GM19351 (cell line): ENCODE measurements around the gene ANKRD33.

ENCODE experiments used
- ATAC-seq: cut with Tn5 transposase; IDR thresholded peaks from one replicate; pipeline ENCODE4 v1.9.1; 2021; ENCODE audit warnings: mild to moderate bottlenecking, moderate library complexity; ENCODE audit not compliant: unreplicated experiment

ANKRD33 gene, protein sequence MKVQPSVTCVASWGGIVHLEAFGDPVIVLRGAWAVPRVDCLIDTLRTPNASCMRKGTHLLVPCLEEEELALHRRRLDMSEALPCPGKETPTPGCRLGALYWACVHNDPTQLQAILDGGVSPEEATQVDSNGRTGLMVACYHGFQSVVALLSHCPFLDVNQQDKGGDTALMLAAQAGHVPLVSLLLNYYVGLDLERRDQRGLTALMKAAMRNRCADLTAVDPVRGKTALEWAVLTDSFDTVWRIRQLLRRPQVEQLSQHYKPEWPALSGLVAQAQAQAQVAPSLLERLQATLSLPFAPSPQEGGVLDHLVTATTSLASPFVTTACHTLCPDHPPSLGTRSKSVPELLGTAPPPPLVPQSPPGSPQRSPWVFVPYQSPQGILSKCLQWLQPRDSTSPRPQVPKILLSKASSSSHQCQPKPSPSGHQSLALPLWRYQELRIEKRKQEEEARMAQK

DNA sequence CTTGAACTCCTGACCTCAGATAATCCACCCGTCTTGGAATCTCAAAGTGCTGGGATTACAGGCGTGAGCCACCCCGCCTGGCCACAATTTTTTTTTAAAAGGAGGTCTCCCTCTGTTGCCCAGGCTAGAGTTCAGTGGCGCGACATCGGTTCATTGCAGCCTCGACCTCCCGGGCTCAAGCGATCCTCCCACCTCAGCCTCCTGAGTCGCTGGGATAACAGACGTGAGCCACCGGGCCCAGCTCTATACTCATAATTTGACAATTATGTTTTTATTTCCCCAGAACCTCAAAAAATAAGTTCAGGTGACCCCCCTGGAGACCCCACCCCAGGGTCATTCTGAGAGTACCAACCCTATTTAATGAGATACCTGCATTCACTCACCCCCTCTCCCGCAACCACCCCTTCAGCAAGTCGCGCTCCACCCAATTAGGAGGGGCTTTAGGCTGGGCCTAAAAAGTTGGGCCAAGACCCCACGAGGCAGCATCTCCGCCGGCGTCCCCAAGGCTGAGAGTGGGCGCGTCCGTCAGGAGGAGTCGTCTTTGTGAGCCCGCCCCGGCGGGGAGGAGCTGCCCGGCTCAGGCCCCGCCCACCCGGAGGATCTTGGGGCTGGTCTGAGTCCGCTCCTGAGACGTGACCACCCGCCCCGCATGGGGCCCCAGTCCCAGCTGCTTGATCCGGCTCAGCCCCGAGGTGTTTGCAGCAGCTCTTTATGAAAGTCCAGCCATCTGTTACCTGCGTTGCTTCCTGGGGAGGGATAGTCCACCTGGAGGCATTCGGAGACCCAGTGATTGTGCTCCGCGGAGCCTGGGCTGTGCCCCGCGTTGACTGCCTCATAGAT, at the start of gene ANKRD33:
TSS of gene ANKRD33 (plus strand) at position 628 of the 840 bp plus-strand sequence. CDS start at position 712, 84 bp downstream.
- ATAC-seq = no peak

DNA sequence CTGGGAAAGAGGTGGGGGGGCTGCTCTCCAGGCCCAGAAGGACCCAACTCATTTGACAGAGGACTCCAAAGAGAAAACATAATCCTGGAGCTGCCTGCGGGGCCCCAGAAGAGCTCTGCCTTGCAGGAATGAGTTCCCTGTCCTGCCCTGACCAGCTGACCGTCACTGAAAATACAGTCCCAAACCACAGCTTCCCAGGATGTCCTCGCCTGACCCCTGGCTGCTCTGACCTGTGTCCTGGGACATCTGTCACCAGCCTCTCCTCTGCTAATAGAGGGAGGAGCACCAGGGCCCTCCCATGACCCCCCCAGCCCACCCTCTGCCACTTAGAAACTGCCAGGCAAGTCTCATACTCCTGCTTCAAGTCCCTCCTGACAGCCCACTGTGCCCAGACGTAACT, 49.1 kb upstream of the ANKRD33 start:
- ATAC-seq = no peak

DNA sequence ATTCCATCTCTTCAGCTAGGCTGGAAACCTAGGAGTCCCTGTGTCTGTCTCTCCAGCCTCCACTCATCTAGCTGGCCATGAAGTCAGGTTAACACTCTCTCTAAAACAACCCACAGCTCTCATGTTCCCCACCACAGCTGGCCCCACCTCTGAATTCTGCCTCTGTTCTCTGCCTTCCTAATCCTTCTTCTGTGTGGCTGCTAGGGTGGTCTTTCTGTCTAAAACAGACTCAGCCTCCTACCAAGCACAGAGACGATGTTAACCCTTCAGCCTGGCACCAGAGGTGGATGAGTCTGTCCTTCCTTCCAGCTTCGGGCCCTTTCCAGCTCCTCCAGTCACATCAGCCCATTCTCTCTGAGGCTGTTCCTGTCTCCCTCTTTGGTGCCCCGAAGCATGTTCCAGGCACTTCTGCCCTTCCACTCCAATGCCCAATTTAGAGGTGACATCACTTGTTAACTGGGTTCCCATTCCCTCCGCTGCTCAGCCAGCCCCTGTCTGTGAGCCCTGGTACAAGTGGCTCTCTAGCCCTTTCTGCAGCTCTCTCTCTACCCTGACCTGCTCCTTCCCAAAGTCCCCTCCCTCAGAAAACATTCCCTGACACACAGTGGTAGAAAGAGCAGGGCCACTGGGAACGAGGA, 48.5 kb upstream of the ANKRD33 start:
- ATAC-seq = no peak

DNA sequence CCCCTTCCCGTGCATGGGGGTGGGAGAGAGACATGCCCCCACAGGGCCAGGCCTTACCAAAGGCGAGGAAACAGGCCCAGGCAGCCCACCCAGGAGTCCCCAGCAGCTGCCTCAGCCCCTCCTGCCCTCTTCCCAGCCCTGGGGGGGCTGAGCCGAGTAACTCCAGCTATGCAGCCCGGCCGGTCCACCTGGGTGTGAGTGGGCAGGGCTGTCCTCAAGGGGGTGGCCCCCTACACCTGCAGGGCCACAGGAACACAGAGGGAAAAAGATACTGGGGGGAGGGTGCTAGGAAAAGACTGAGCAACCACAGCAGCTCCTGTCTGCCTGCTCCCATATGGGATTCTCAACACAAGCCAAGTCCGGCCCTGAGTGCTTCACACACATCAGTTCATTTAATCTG, 46.9 kb upstream of the ANKRD33 start:
- no peak for ATAC-seq

DNA sequence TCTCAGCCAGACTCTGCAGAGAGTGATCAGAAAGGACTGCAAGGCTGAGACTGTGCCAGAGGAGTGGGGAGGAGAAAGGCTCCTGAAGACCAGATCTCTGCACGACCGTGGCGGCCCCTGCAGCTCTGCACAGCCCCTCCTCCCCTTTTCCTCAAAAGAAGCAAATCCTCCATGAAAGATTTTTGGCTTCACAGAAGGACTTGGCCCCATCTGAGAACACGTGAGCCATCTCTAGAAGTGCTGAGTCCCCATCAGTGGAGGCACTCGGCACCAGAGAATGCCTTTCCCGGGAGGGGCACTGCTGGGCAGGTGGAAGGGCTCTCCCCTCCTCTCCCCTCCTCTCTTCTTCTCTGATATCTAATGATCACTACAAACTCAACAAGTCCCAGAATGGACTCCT, 46.2 kb upstream of the ANKRD33 start:
- ATAC-seq = no peak

DNA sequence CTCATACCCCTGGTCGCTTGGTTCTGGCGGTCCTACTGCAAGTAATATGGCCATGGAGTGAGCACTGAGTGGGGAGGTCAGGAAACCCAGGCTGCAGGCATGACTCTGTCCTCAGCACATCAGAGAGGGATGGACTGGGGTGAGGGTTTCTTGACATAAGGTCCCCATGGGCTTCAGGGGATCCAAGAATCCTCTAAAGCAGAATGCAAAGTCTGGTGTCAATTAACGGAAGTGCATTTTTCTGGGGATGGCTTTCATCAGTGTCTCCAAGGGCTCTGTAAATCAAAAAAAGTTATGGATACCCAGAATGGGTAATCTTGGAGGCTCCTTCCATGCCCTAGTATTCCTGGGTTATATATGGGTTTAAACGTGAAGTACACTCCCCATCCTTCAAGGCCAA, 43.0 kb upstream of the ANKRD33 start:
- no peak for ATAC-seq

DNA sequence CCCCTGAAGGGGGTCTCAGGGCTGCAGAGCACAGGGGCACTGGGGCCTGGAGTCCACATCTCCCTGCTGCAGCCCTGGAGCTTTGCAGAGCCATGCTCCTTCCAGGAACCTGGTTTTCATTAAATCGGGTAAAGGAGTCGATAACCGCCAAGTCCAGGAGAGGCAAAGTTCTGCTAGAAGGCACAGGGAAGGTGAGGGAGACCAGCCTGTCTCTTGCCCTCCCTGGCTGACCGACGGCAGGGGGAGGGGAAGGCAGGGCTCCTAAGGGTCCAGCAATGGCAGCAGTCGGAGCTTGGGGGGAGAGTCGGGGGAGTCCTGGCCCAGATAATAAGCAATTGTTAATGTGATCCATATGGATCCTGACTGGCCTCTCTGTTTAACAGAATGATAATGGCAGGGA, 42.4 kb upstream of the ANKRD33 start:
- ATAC-seq = no peak

DNA sequence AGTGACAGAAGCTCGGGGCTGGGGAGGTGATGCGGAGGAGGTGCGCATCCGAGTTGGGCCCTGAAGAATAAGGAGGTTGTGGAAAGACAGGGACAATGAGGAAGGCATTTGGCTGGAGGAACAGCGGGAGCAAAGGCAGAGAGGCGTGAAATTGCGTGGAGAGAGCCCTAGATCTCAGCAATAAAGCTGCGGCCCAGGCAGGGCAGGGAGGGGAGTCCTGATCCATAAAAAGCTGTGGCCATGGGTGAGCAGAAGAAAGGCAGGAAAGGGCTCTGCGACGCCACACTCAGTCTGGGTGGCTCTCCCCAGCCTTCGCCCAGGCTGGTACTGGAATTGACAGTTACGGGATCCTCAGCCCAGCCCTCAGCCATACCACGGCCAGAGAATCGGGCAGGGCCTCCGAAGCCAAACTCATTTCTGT, 41.6 kb upstream of the ANKRD33 start:
- ATAC-seq = no peak

DNA sequence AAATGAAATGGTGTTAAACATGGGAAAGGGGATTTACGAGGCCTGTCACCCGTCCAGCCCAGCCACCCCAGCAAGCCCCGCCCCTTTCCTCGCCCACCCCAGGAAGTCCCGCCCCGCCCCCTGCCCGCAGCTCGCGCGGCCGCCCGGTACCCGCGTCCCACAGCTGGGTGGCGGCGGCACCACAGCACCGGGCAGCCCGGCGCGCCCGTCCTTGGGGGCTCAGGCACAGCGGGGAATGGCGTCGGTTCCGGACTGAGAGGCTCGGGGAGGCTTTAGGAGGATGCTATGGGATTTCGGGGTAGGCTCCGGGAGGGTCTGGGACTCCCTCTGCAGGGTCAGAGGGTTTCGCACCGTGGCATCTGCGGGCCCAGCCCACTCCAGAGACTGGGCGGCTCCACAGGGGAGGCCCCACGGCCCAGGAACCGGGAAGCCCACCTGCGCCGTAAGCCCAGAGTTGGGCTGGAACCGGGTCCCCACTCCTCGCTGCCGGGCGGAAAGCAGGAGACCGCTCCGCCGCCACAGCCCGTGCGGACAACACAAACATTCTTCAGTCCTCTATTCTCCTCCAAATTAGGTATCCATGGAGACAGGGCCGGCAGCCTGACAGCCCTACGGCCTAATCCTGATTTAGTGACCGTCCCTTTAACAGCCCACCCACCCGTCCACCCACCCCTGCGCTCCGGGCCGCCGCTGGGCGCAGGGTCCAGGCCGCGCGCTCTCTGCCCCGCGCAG, 40.8 kb upstream of the ANKRD33 start:
- no peak for ATAC-seq

DNA sequence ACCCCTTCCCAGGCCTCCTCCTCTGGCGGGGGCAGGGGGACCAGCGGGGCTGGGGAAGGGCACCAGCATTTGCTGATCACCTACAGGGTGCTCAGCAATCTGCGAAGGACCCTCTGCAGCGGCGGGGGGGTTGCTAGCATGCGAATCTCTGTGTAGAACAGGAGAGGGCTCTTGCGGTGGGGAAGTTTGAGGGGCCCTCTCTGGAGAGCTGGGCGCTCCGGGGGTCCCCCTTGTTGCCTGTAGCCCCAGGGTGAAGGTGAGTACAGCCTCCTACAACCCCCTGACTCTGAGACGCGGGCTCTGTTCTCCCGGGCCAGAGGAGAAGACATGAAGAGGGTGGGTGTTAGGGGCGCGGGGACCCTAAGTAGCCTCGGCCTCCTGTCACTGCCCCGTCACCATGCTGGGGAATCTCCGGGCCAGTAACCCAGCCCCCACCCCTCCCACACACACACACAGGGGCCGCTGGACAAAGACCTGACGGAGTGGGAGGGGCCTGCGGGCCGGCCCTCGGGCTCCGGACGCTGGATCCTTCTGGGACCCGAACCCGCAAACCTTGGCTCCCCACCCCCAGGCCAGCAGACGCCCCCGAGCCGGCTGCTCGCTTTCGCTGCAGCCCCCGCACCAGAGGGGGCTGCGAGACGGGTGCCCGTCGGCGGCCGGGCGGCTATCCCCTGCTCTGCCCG, 40.1 kb upstream of the ANKRD33 start:
- ATAC-seq = no peak

DNA sequence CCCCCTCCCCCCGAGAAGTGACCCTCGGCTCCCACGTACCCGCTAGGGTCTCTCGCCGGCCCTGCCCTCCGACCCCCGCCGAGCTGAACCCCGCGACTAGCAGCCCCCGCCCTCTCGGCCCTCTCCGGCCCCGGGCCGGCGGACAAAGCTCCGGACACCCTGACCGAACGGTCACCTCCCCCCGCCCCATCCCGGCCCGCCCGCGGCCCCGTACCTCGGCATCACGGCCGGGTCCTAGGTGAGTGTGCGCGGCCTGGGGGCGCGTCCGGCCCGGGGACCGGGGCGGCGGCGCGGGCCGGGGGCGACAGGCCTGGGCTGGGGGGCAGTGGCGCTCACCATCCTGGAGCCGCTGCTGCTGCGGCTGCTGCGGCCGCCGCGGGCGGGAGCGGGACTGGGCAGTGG, 39.6 kb upstream of the ANKRD33 start, which contains the start of gene FIGNL2:
TSS of gene FIGNL2 (minus strand) at position 393 of the 402 bp plus-strand sequence. CDS start 26,305 bp downstream, outside the sequence.
- no peak for ATAC-seq

DNA sequence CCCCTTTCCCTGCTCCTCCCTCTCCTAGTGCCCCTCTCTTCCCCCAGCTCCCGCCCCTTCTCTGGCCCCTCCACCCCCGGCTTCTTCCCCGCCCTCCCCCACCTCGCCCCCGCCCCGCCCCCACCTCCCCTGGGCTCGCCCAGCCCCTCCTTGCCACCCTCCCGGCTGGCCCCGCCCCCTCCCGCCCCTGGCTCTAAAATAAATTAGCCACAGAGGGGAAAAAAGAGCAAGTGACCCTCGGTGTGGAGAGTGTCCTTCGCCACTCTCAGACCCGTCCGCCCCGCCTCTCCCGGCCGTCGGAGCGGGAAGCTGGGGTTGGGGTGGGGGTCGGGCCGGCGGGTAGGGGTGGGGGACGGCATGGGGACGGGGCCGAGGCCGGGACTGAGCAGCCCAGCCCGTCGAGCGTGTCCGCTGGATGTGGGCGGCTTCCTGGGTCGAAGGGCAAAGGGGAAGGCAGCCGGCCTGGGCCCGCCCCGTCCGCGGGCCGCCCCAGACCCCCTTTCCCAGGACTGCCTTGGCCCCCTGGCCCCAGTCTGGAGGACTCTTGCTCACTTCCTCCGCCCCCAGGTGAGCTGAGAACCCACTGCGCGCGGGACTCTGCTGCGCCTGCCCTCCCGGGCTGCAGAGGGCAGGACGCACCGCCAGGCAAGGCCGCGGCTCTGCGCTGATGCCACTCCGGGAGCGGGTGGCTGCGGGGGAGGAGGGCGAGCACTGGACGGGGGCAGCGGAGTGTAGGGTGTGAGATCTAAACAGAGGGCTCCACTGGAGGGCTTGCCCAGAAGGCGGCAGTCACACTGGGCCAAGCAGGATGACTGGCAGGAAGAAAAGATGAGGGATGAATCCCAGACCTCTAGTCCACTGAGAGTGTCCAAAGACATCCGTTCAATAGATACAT, 38.8 kb upstream of the ANKRD33 start:
- ATAC-seq = no peak

DNA sequence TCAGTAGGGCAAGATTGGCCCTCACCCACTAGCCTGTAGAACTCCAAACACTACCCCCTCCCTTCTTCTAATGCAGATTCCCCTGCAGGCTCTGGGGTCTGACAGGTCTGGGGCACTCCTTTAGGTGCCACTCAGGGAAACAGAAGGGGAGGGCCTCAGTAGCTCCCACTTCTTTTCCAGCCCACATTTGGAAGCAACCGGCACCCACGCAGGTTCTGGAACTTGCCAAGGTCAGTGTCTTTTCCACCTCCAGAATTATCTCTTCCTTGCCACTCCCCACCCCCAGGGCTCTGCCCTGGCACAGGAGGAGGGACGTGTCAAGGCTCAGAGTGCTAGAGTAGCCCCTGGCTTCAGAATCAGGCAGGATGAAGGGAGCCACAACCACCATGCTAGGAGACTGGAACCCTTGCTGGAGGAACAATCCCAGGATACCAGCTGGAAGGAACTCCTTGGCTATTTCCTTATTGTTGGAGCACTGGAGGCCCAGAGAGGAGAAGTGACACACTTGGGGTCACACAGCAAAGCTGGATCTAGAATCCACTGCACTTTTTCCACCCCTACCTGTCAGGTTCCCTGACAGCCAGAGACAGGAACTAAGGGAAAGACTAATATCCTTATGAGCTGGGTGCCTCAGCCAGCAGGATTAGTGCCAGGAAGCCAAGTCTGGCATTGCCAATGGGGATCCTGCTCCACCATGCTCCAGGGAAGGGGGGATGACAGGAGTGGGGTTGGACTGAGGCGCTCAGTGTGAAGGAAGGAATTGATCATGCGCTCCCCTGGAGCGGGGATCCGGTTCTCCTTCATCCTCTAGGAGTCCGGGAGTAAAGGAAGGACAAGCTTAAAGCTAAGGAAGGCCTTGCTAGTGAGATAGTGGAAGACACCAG, 37.6 kb upstream of the ANKRD33 start:
- no peak for ATAC-seq

DNA sequence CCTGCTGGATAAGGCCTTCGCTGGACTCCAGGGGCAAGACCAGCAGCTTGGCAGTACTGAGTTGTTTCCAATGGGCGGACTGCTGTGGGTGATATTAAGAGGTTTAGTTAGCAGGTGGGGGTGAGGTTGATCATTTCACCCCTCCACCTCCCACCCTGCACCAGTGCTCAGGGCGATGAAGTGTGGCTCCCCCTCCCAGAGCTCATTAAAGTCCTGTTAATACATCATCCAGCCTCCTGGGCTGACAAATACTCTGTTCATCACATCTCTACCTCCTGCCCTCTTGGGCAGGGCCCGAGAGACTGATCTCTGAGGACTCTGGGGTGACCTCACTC, 37.0 kb upstream of the ANKRD33 start:
- ATAC-seq = no peak

DNA sequence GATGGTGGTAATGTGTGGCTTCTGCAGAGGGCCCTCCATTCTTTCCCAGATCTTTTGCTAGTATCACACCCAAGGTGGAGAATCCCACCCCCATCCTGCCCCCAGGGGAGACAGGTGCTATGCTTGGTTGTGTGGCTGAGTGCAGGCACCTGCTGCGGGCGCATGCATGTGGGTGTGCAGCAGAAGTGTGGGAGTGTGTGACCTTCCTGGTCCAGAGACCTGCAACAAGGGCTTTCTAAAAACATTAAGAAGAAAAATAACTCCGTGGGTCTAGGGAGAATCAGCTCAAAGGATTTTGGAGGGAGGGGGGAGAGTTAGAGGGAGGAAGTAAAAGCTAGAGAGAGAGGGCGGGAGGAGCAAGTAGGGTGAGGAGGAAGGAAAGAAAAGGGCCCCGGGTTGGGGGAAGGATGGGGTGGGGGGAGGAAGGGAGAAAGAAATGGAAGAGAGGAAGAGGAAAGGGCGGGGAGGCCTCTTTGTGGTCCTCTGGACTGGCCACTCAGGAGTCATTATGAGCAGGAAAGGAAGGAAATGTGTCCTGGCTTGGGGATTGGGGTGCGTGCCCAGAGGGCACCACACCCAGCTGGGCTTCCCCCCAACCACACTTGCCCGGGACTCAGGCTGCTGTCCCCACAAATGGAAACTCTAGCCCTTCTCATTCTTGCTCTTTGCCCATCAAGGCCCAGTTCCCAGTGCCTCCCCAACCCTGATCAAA, 36.3 kb upstream of the ANKRD33 start:
- ATAC-seq = no peak

DNA sequence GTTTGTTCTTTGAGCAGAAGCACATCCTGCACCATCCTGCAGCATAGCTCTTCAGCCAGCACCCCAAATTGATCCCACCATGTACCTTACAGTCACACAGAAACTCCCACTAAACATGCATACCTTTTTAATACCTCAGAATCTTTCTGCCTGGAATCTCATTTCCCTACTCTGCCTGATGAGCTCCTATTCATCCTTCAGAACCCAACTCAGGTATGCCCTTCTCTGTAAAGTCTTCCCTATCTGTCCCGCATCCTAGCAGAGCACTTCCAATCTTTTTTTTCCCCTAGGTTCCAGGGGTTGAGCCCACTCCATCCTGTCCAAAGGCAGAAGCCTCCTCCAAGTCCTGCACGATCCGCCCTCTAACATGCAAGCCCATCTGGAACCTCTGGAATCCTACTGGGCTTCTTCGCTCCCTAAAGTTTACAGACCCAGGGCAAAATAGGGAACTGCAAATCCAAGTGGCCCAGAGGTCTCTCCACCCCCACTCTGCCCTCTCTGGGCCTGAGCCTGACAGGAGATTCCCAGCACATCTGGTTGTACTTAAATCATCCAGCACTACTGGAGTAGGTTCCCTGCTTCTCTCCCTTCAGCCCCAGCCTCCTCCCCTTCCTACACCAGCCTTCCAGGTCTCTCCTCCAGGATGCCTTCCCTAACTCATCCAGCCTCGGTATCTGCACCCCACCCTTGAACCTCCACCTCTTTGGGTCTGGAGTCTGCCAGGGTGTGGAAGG, 35.3 kb upstream of the ANKRD33 start:
- ATAC-seq = no peak
